ENCODE results near the gene THAP3. TPM values are rescaled to one million over a fixed set of nuclear protein-coding genes. Genes with fewer than 3 reads are reported as not detected.

The THAP3 gene, protein sequence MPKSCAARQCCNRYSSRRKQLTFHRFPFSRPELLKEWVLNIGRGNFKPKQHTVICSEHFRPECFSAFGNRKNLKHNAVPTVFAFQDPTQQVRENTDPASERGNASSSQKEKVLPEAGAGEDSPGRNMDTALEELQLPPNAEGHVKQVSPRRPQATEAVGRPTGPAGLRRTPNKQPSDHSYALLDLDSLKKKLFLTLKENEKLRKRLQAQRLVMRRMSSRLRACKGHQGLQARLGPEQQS
- 10 to 100 TPM in 4 of 6 experiments, 1 to 10 TPM in 2; 5.9 to 11.3 (median 10.3) TPM for total RNA-seq
- long read RNA-seq, partial matches to known transcripts, result 2 of 3 reads
- long read RNA-seq, other reads (novel, unspliced or antisense), result 1 of 3 reads

DNA sequence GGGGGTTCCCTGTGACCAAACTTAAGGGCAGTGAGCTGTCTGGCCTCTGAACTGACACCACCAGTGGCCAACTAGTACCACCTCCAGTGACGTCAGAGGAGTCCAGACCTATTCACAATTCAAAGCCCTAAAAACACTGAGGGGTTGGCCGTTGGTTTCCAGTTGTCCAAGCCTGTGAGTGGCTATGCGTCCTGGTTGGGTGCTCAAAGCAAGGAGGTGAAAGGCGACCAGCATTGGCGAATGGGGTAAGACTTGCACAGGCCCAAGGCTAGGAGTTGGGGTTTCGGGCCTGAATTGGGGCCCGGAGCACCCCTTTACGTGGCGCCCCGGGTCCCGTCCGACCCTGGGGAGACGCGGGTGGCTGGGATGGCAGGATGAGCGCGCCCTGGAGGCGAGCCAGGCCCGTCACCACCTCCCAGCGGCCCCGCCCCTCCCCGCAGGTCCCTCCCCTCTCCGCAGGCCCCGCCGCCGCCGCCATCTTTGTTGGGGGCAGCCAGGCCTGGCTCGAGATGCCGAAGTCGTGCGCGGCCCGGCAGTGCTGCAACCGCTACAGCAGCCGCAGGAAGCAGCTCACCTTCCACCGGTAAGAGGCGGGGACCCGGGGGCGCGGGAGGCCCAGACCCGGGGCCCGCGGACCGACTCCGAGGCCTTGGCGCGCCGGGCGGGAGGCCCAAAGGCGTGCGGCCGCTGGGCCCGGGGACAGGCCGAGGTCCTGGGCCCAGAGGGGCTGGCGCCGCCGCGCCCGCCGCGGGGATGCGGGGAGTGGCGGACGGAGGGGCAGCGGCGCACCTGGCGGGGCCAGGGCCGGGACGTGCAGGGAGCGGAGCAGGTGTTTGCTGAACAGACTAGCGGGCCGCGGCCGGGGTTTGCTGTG lies at the start of gene THAP3:
Gene THAP3, plus strand, starts transcription at position 159 of the 874 bp plus-strand sequence. Its CDS starts 351 bp downstream, at position 510.
- H3K36me3 ChIP-seq, result peaks cover 0 to 22% (median 5%) of the 10 kb centered on the region in 4 donors
- ATAC-seq (peak; percentile 85 to 89 (median 88)), DNase-seq (peak; percentile 91 to 94 (median 93))
- H3K4me3 ChIP-seq, result peak within 1 kb of the TSS; percentile 70 to 88 (median 73)
- intact Hi-C loops (cut with DNase I), result no loop called here
- peak; percentile 30 for TF ChIP-seq POLR2A (IDR thresholded peaks at IDR 0.05)
- TF ChIP-seq, protein P1, sequence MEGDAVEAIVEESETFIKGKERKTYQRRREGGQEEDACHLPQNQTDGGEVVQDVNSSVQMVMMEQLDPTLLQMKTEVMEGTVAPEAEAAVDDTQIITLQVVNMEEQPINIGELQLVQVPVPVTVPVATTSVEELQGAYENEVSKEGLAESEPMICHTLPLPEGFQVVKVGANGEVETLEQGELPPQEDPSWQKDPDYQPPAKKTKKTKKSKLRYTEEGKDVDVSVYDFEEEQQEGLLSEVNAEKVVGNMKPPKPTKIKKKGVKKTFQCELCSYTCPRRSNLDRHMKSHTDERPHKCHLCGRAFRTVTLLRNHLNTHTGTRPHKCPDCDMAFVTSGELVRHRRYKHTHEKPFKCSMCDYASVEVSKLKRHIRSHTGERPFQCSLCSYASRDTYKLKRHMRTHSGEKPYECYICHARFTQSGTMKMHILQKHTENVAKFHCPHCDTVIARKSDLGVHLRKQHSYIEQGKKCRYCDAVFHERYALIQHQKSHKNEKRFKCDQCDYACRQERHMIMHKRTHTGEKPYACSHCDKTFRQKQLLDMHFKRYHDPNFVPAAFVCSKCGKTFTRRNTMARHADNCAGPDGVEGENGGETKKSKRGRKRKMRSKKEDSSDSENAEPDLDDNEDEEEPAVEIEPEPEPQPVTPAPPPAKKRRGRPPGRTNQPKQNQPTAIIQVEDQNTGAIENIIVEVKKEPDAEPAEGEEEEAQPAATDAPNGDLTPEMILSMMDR (IDR thresholded peaks at IDR 0.05), result no peak
- H3K4me1 ChIP-seq, result peaks cover 0 to 45% (median 18%) of the 10 kb centered on the region in 4 donors
- H3K27me3 ChIP-seq, result no peaks in the 10 kb centered on the region
- H3K9me3 ChIP-seq, result no peaks in the 10 kb centered on the region
- peak within 1 kb of the TSS; percentile 62 to 87 (median 73) for H3K27ac ChIP-seq
- WGBS (ENCODE audit: insufficient coverage, low coverage, low lambda C conversion rate, missing lambda C conversion rate), result 2% methylated on average over 13 of the region's 73 CpGs

DNA sequence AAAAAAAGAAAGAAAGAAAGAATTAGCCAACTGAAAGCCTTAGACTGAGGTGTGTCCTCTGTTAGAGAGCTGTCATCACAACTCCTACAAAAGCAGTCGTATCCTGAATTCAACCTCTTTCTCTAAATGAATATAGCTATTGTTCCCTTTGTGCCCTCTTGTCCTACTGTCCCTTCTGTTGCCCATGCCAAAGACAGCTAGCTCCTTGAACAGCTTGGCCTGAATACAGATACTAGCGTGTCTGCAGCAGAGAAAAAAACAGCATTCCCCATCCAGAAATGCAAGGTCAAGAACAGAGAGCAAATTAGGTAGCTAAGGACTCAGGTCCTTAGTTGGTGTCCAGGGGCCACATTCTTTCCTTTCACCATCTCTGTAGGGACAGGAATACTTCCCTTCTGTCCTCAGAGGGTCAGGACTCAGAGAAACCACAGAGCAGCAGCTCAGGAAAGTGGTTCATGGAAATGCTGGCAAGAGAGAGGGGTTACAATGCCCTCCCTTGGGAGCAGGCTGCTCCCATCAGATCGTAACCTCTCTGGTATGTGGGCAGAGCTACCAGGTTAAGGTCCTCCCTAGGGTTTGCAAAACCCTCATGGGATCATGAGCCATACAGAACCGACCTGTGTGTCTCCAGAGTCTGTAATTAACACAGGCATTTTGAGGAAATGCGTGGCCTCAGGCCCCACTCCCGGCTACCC lies 46.7 kb upstream of the THAP3 start:
- DNase-seq (no peak), ATAC-seq (peak in 1 of 4 donors; percentile 7)
- 71% methylated on average over 3 of the region's 6 CpGs for WGBS (ENCODE audit: insufficient coverage, low coverage, low lambda C conversion rate, missing lambda C conversion rate)
- intact Hi-C loops (cut with DNase I), result no loop called here
- Histone ChIP-seq H3K4me1 (peaks cover 0 to 39% (median 21%) of the 10 kb centered on the region in 4 donors), H3K27me3 (no peaks in the 10 kb centered on the region), H3K9me3 (no peaks in the 10 kb centered on the region), H3K27ac (no peak overlapping the region), H3K4me3 (no peak overlapping the region), H3K36me3 (no peaks in the 10 kb centered on the region)
- TF ChIP-seq POLR2A (IDR thresholded peaks at IDR 0.05), result no peak
- TF ChIP-seq, protein P1 (IDR thresholded peaks at IDR 0.05), result no peak

DNA sequence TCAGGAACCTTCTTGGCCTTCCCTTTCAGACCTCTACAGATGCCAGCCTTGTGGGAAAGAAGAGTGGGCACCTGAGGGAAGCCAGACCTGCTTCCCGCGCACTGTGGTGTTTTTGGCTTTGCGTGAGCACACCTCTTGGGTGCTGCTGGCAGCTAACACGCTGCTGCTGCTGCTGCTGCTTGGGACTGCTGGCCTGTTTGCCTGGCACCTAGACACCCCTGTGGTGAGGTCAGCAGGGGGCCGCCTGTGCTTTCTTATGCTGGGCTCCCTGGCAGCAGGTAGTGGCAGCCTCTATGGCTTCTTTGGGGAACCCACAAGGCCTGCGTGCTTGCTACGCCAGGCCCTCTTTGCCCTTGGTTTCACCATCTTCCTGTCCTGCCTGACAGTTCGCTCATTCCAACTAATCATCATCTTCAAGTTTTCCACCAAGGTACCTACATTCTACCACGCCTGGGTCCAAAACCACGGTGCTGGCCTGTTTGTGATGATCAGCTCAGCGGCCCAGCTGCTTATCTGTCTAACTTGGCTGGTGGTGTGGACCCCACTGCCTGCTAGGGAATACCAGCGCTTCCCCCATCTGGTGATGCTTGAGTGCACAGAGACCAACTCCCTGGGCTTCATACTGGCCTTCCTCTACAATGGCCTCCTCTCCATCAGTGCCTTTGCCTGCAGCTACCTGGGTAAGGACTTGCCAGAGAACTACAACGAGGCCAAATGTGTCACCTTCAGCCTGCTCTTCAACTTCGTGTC lies 45.9 kb upstream of the THAP3 start:
- H3K27ac ChIP-seq, result peak overlapping the region; percentile 87 to 93 (median 92)
- TF ChIP-seq, protein P1 (IDR thresholded peaks at IDR 0.05), result no peak
- TF ChIP-seq POLR2A (IDR thresholded peaks at IDR 0.05), result no peak
- peaks cover 0 to 45% (median 24%) of the 10 kb centered on the region in 4 donors for H3K4me1 ChIP-seq
- intact Hi-C loops (cut with DNase I), result no loop called here
- H3K36me3 ChIP-seq, result no peaks in the 10 kb centered on the region
- H3K27me3 ChIP-seq, result no peaks in the 10 kb centered on the region
- DNase-seq (no peak), ATAC-seq (no peak)
- H3K9me3 ChIP-seq, result no peaks in the 10 kb centered on the region
- 86% methylated on average over 8 of the region's 14 CpGs for WGBS (ENCODE audit: insufficient coverage, low coverage, low lambda C conversion rate, missing lambda C conversion rate)
- H3K4me3 ChIP-seq, result peak overlapping the region in 2 of 3 donors; percentile 74 to 95
